BE2C (cell line): Measurements from ENCODE around the gene PPP2R2B.

Experiments used
- DNase-seq: peaks from one replicate; pipeline ENCODE4 v3.0.0-alpha.2; 2020
- H3K27me3 ChIP-seq: fragments of 250-450 bp; sonication (Bioruptor Pico); 2 replicates; pipeline ENCODE4 v1.5.1; 2020; ENCODE audit warnings: mild to moderate bottlenecking
- H3K36me3 ChIP-seq: fragments of 250-450 bp; sonication (Bioruptor Pico); 2 replicates; pipeline ENCODE4 v1.5.1; 2020; ENCODE audit warnings: mild to moderate bottlenecking
- H3K4me1 ChIP-seq: fragments of 250-450 bp; sonication (Bioruptor Pico); 2 replicates; pipeline ENCODE4 v1.5.1; 2020
- H3K4me3 ChIP-seq: 2 replicates; pipeline ENCODE4 v1.5.1; 2011; ENCODE audit warnings: low read depth, low read length
- H3K9me3 ChIP-seq: fragments of 250-450 bp; sonication (Bioruptor Pico); 2 replicates; pipeline ENCODE4 v1.5.1; 2020
- CTCF ChIP-seq: IDR thresholded peaks from 2 replicates; pipeline ENCODE4 v1.5.1; 2012; ENCODE audit warnings: mild to moderate bottlenecking, low read depth, low read length

The PPP2R2B gene

DNA sequence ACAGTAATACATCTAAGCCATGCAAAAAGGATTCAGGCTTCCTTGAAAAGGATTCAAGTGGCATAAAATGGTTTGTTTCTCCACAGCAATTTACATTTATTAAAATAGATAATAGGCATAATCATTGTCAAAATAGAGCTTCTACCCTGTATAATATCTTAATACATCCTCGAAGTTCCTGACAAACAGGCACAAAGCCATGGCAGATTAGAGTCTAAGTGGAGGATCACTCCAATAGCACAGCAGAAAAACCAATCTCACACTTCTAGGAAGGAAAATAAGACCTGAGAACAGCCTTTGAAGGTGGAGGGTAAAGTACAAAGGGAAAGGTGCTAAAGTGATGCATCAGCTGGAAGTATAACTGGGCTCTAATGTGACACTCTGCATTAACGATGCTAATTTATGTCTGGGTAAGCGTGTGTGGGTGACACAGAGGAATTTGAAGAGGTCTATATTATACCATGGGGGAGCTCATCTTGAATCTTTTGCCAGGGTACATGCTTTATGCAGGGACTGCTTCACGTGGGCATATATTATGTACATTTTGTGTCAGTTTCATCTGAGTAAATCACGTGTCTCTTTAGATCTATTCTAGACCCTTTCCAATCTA lies 28.8 kb downstream of the PPP2R2B start:
- no peak for DNase-seq
- no peaks in the 10 kb centered on the region for H3K27me3 ChIP-seq
- H3K9me3 ChIP-seq, result no peaks in the 10 kb centered on the region
- H3K4me3 ChIP-seq, result no peak overlapping the region
- no peaks in the 10 kb centered on the region; the same call in 1 of the 2 replicates for H3K4me1 ChIP-seq
- no peak for TF ChIP-seq CTCF
- H3K36me3 ChIP-seq, result no peaks in the 10 kb centered on the region

DNA sequence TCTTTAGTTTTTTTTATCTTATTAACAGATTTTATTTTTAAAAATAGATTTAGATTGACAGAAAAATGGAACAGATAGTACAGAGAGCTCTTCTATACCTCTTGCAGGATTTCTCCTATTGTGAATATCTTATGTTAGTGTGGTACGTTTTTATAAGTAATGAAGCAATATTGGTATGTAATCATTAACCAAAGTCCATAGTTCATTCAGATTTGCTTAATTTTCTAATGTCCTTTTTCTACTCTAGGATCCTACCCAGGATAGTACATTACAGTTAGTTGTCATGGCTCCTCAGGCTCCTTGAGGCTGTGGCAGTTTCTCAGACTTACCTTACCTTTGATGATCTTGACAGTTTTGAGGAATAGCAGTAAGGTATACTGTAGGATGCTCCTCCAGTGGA lies 30.4 kb downstream of the PPP2R2B start:
- Histone ChIP-seq H3K9me3 (no peaks in the 10 kb centered on the region), H3K4me3 (no peak overlapping the region), H3K36me3 (no peaks in the 10 kb centered on the region), H3K27me3 (no peaks in the 10 kb centered on the region), H3K4me1 (no peaks in the 10 kb centered on the region; the same call in 1 of the 2 replicates)
- no peak for TF ChIP-seq CTCF
- DNase-seq, result no peak

DNA sequence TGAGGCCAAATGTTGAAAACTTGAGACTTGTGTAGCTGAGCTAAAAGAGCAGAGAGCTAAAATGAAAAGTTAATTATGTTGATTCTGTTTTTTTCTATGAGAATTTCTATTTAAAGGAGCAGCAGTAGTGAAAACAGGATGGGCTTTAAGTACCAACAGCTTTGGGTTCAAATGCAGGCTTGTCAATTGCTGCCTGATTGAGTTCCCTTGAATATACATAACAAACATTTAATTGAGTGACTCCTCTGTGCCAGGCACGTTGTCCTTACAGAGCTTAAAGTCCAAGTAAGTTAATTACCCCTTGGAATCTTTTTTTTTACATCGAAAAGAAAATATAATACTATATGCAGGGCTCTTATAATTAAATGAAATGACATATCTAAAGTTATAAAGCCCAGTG lies 38.5 kb downstream of the PPP2R2B start:
- Histone ChIP-seq H3K4me1 (no peaks in the 10 kb centered on the region), H3K9me3 (no peaks in the 10 kb centered on the region), H3K27me3 (no peaks in the 10 kb centered on the region), H3K36me3 (no peaks in the 10 kb centered on the region), H3K4me3 (no peak overlapping the region)
- no peak for TF ChIP-seq CTCF
- no peak for DNase-seq

DNA sequence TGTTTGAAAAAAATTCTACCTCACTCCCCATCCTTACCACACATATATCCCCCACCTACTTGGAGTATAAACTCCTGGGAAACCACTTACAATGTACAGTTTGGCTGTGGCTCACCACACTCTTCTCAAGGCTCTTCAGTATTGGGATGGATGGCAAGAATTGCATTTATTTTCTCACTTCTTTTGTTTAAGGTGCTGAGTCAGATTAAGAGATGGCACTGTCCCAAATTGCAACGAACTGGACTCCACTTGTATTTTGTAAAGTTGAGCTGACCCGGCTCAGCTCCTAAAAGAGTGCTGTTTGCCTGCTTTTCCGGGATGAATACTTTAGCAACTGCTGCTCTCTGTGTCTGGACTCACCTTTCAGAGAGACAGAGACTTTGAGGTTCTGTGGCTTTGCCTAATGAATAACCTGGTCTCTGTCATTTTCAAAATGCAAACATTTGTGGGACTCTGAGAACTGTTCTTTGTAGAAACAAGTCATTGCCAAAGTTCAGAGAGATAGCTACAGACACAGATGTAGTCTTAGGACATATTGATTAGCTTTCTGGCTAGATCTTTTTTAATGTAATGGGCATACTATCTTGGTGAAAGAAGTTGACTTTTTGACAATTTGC lies 42.2 kb downstream of the PPP2R2B start:
- H3K9me3 ChIP-seq, result no peaks in the 10 kb centered on the region
- DNase-seq, result no peak
- TF ChIP-seq CTCF, result no peak
- H3K27me3 ChIP-seq, result no peaks in the 10 kb centered on the region
- H3K36me3 ChIP-seq, result no peaks in the 10 kb centered on the region
- H3K4me3 ChIP-seq, result no peak overlapping the region
- no peaks in the 10 kb centered on the region for H3K4me1 ChIP-seq

DNA sequence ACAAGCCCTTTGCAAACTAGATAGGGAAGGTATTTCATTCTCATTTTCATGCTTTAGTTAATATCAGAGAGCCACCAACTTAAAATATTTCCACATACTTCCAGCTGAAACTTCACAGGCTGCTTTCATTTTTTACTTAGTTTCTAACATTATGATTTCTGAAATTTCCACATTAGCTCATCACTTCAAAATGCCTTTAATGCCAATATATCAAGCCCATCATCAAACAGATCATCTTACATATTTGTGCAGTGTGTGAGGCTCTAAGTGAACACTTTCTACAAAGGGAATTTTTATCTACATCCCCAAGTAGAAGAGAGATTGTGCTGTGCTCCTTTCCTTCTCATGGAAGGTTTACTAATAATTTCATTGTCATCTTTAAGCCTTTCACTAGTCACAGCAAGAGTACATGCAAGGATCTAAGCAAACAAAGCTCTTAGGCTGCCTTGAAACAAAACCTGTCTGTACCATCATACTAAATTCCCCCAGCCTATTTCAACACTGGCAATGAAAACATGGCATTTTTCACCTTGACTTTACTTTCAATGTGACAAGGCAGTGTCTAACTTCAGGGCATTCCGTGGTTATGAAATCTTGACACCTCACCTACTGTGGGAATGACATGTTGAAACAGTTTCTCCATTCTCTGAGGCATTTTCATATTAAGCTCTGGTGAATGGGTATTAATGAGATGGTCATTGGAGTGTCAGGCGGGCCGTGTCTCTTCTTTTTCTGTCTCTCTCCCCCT lies 45.4 kb downstream of the PPP2R2B start:
- H3K27me3 ChIP-seq, result no peaks in the 10 kb centered on the region
- no peak for DNase-seq
- no peak overlapping the region for H3K4me3 ChIP-seq
- no peak for TF ChIP-seq CTCF
- no peaks in the 10 kb centered on the region for H3K9me3 ChIP-seq
- no peaks in the 10 kb centered on the region for H3K36me3 ChIP-seq
- peaks cover 3% of the 10 kb centered on the region; the same call in 1 of the 2 replicates for H3K4me1 ChIP-seq

DNA sequence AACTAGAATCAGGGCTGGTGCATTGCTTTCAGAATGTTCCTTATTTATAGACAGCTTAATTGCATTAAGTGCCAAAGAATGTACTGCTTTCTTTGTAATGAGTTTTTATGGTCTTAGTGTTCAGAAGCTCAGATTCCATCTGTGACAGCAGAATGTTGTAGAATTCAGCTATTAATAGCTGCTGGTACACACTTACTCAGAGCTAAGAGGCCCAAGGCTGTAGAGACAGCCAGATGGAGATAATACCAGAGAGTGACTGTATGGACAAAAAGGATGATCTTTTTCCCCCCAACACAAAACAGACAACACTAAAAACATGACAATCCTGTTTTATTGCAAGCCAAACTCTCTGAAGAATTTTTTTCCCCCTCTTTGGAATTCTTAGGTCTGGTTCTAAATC lies 50.2 kb downstream of the PPP2R2B start:
- DNase-seq, result peak; percentile 13
- H3K36me3 ChIP-seq, result no peaks in the 10 kb centered on the region
- peaks cover 14% of the 10 kb centered on the region for H3K4me1 ChIP-seq
- no peaks in the 10 kb centered on the region for H3K27me3 ChIP-seq
- TF ChIP-seq CTCF, result no peak
- no peak overlapping the region for H3K4me3 ChIP-seq
- no peaks in the 10 kb centered on the region for H3K9me3 ChIP-seq
